Measurements from ENCODE around the gene ARFGAP3.

ARFGAP3 gene, protein sequence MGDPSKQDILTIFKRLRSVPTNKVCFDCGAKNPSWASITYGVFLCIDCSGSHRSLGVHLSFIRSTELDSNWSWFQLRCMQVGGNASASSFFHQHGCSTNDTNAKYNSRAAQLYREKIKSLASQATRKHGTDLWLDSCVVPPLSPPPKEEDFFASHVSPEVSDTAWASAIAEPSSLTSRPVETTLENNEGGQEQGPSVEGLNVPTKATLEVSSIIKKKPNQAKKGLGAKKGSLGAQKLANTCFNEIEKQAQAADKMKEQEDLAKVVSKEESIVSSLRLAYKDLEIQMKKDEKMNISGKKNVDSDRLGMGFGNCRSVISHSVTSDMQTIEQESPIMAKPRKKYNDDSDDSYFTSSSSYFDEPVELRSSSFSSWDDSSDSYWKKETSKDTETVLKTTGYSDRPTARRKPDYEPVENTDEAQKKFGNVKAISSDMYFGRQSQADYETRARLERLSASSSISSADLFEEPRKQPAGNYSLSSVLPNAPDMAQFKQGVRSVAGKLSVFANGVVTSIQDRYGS

DNA sequence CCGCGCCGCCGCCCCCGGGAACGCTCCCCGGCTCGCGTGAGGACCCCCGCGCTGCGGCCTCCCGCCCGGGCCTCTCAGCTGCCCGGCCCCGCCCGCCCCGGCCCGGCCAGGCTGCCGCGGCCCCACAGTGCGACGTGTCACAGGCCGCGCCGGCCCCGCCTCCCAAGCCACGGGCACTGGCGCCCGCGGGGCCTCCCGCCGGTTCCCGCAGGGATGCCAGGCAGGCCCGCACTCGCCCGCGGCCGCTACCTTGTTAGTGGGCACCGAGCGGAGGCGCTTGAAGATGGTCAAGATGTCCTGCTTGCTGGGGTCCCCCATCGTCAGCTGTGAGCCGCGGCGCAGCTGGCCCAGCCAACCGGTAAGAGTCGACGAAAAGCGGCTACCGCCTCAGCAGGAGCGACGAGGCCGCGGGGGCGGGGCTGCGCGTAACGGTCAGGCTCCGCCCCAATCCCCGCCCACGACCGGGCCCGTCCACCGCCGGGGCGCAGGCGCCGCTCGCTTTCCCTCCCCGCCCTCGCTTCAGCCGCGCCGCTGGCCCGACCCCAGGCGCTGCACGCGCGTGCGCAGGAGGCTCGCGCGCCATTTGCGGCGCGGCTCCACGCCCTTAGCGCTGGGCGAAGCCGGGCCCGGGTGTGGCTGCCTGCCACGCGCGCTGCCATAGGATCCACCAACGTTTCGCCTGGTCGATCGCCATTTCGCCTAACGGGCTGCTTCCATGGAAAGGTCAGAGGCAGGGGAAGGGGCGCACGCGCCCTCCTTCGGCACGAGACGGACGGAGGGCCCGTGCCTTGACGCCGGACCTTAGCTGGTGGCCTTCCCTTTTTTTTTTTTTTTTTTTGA is at the start of gene ARFGAP3:
Gene ARFGAP3 (minus strand): TSS at position 409 of the 840 bp plus-strand sequence. CDS start 91 bp downstream, at position 318.
- peak; percentile 98 for DNase-seq (ENCODE audit: low spot score)

DNA sequence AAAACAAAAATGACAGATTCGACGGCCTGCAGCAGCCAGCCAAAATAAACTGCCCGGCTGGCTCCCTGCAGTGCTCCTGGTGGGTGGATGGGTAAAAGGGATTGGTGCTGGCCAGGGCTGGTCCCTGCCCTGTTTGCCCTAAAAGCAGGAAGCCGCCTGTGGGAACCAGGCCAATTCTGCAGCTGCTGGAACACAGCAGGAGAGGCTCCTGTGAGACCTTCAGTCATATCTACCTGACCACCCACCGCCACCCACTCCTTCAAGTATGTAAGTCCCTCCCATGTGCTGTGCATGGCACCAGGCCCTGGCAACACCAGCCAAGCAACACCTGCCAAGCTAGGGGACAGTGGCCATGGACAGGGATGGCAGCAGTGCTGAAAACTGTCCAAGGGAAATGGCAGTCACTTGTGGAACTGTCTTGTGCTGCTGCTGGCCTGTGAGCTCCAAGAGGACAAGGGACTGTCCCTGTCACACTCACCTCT is 48.7 kb upstream of the ARFGAP3 start:
- DNase-seq (ENCODE audit: low spot score) = no peak

DNA sequence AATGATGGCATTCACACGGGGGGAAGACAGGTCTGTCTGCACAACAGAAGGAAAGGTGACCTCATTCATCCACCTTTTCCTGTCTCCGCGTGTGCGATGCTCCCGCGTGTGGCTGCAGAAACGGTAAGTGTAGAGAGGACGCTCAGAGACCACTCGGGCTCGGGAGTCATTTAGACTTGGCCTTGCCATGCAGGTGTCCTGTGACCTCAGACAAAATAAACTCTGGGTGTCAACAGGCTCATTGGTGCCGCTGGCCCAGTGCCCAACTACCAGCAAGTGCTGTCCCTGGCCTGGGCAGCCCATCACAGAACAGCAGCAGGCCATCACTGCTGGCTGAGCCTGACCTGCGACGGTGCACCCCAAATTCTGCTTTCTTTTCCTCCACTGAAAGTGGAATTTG is 48.1 kb upstream of the ARFGAP3 start:
- DNase-seq (ENCODE audit: low spot score) = no peak

DNA sequence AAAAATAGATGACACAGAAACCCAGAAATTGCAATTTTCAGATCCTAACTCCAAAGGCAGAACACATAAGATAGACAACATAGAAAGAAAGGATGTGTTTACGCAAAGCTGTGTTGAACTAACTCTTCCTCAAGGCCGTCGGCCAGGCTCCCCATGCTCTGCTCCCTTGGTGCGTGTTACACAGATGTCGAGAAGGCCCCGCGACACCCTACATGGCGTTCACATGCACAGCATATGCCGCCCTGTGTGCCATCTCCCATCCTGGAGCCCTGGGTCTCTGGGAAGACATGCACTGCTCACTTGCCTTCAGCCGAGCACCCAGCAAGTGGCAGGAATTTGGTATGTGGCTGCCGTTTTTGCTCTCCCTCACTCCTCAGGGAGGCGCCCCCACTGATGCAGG is 47.0 kb upstream of the ARFGAP3 start:
- no peak for DNase-seq (ENCODE audit: low spot score)

DNA sequence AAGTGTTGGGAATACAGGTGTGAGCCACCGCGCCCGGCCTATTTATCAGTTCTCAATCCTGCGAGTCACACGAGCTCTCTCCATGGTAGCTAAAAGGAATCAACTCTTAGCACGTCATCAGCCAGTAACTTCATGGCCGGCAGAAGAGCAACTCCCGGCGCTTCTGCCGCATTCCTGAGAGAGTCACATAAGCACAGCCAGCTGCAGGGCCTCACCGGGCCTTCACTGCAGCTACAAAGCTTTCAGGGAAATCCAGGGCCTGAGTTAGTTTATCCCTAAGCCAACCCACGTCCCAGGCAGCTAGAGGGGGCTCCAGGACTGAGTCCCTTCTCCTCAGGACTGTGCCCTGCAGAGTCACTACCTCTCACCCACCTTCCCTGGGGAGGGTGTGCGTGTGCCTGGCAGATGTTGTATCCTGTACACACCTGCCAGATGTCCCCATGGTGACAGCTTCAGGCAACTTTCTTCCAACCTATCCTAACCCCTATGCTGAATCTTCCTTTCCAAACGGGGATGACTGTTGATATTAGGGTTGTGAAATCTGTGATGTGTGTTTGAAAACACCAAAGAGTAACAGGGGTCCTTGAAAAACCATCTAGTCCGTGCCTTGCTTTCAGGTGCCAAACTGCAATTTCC is 45.9 kb upstream of the ARFGAP3 start:
- no peak for DNase-seq (ENCODE audit: low spot score)

DNA sequence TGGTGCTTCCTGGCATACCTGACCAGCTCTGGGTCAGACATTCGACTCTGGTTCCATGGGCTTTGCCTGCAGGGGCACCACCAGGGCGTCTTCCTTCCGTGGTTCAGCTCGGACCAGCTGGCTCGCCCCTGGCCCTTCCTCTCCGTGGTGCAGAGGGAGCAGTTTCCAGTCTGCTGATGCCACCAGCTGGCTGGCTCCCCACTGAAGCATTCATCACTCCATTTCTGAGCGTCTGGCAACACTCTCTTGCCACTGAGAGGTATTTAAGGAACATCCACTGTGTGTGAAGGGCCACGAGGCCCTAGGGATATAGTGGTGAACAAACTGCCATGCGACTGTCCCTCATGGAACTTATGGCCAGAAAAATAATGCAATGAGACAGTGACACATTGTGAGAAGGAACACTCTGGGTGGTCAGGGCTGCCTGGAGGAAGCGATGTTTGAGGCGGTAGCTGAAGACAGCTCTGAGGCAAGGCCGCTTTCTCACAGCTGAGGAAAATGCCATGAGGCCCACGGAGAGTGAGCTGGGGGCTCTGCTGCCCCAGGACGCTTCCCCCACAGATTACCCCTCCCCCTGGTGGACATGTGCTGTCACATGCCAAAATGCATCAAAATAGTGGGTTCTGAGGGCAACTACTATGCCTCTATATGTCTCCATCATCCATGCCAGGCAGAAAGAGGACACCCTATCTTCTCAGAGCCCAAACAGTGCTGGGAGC is 44.9 kb upstream of the ARFGAP3 start:
- DNase-seq (ENCODE audit: low spot score) = no peak

DNA sequence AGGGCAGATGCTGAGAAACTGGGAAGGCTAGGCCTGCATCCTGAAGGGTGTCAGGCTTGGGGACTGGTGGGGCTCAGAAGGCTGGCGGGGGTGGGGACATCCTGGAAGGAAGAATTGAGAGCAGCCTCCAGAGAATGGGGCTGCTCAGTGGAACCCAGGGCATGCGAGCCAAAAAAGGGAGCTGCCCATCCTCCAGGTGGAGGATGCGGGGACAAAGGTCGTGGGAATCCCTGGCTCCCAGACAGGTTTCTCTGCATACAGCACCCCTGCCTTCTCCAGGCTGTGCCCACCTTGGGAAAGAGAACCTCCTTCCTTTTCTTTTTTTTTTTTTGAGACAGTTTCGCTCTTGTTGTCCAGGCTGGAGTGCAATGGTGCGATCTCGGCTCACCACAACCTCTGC is 40.9 kb upstream of the ARFGAP3 start:
- DNase-seq (ENCODE audit: low spot score) = no peak

DNA sequence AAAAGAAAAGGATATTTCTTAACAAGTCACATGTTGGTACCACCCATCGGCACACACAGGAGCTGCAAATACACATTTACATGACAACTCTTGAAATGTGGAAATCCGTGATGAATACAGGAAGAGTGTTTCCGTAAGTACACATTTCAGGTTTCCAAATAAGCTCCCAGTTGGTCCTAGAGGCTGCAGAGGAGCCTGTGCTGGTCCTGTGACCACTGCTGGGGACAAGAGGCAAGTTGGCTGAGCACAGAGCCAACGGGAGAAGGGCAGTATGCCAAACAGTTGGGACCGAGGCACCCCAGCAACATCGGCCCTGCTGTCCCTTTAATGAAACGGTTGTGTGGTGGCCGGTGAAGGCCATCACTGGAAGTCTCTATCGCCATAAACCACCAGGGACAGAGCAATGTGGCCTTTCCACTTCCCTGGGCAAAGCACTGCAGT is 38.5 kb upstream of the ARFGAP3 start:
- no peak for DNase-seq (ENCODE audit: low spot score)

DNA sequence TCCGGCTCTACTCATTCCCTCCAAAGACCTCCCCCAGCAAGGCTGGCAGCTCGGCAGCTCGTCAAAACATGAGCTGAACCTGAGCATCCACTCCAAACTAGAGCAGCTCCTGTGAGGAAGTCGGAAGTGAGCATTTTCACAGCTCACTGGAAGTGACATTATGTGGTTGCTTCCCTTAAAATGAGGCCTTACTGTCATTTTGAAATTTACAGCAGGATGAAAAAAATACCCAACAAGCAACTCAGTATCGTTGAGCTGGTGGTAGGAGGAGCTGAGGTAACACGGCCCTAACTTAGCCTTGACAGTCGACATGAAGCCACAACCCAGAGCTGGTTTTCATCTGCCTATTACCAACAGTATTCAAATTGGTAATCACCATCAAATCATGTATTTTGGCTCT is 38.0 kb upstream of the ARFGAP3 start:
- no peak for DNase-seq (ENCODE audit: low spot score)

DNA sequence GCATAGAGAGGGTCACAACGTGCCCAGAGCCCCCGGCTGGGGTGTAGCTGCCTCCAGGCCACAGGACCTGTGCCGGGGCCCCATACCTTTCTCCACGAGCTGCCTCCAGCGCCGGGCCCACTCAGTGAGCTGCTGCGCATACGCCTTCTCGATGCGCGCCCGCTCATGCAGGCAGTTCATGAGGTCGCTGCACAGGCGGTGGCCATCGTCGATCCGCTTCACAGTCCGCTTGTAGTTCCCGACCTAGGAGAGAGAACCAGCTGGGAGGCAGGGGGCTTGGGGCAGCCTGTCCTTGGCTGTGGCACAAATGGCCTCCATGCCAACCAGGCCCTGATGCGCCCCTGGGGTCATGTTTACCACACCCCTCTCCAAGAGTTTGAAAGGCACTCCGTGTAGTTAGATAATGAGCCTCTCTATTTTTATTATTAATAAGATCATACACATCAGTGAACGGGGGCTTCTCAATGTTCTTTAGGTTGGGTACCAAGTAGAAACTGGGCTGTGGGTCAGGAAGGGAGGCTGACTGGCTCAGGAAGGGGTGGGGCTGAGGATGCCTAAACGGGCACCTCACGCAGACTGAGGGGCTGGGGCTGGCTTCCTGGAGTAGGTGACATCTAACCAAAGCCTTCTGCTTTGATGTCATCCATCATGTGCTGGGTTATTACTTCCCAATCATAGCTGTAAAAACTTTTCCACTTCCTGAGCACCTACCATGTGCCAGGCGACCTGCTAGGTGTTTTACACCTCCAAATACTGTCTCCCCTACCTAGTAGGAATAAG is 36.5 kb upstream of the ARFGAP3 start:
- DNase-seq (ENCODE audit: low spot score) = no peak

DNA sequence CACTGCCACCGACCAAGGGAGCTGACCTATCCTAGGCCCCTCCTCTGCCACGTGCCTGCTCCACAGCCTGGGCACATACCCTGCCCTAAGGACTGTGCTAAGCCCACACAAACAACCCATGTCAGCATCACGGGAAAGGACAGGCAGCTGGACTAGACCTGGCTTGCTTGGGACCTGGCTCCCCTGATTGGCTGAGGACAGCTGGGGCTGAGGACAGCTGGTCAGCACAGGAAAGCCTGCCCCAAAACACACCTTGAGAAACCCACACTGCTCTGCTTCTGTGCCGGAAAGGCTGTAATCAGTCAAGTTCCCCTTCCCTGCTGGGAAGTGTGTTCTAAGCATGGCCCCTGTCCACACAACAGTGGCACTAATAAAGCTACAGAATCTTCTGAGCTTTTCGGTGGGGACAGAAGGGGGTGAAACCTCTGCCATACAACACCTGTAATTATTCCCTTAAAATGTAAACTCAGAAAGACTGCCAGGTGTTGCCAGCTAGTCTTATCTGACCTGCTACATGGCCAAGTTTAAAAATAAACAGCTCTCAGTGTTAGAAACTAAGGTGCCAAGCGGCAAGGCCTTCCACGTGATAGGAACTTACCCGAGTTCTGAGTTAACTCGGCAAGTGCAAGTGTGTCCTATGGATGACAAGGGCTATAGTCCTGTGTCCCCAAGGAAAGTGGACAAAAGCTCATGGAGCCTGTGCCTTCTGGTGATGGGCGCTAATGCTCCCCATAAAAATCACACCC is 35.7 kb upstream of the ARFGAP3 start:
- no peak for DNase-seq (ENCODE audit: low spot score)

DNA sequence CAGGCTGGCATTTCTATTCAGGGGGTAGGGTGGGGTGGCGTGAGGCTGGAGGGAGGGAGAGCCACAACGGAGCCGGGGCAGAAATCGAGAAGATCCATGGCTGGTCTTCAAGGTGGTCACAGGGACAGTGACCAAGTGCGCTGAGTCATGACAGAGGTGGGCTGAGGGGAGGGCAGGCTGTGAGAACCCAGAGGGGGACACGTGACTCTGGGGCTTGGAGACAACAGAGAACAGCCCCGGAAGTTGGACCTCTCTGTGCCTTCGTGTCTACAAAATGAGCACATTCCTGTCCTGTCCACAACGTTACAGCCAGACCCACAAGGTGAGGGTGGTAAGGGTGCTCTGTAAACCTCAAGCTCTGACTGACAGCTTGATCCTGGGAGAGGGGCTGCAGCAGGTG is 35.1 kb upstream of the ARFGAP3 start:
- DNase-seq (ENCODE audit: low spot score) = no peak

DNA sequence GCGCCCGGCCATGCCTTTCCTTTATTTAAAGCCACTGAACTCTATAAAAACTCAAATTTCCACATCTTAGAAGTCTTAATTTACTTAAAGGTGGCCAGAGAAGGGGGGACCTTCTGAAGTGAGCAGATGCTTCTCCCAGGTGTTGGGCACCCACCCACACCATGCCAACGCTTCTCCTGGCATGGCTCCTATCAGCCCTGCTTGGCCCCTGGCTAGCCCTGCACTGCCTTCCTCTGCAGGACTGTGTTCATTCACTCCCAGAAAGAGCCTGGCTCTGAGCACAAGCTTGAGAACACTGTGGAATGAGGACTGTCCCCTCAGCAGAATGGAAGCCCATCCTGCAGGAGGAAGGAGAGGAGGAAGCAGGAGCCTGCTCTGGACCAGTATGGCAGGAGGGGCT is 34.6 kb upstream of the ARFGAP3 start:
- no peak for DNase-seq (ENCODE audit: low spot score)

DNA sequence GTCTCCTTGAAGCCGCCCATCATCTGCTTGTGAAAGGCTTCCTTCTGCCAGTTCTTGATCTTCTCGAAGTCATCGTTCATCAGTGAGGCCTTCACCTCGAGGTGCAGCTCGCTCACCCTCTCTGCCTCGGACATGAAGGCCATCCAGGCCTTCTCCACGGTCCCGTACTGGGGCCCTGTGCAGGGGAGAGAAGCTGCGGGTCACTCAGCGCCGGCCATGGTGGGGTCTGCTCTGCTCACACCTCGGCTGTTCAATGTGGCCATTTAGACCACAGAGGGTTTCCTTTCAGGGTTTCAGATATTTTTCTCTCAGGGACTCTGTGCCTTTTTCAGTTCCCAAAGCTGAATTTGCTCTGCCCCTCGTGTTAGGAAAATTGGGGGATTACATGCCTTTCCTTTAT is 33.9 kb upstream of the ARFGAP3 start:
- DNase-seq (ENCODE audit: low spot score) = no peak

DNA sequence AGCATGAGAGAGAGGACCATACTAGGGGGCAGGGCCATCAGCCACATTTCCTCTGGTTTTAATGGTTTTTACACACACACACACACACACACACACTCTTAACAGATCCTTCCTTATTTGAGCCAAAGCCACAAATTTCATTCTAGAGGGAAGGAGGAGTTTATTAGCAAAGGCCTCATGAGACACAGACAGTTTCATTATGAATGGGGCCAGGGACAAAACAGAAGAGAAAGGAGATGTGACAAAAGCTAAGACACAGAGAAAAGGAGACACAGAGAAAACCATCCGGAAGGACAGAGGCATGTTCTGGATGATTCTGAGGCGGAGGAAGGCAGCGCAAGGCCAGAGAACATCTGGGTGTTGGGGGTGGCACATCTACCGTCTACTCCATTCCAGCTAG is 32.2 kb upstream of the ARFGAP3 start:
- DNase-seq (ENCODE audit: low spot score) = no peak

DNA sequence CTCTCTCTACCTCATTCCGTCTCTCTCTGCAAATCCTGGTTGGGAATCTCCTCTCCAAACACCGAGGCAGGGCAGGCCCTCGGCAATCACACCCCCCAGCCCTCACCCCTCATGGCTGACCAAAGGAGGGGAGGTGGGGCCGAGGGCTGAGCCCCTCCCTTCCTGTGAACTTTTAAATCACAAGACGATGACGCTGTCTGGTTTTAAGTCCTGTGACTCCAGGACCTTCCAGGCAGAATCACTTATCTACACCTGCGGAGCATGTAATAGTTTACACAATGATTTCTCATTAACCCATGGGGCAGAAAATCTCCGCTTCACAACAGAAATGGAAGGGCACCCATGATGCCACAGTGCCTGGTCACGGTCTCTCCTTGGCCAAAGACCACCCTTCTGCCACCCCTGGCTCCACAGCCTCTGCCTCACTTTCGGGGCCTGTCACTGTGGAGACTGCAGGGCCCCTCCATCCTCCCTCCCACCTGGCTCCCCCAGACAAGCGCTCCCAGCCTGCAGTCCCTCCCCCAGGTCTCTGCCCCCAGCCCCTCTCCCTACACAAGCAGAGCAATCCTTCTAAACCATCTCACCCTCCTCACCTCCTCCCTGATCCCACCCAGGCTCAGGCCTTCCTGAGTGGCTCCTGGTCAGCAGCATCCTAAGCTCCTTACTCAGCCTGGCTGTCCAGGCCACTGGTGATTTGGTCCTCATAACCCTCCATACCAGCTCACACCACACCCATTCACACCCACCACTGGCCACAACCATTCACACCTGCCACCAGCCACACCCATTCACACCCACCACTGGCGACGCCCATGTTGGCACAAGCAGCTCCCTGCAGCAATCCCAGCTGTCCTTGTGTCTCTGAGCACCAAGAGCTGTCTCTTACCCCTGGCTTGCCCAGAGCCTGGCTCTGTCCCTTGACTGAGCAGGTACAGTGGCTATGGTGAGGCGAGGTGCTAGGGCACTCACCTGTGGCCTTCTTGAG is 30.7 kb upstream of the ARFGAP3 start:
- DNase-seq (ENCODE audit: low spot score) = peak; percentile 32

DNA sequence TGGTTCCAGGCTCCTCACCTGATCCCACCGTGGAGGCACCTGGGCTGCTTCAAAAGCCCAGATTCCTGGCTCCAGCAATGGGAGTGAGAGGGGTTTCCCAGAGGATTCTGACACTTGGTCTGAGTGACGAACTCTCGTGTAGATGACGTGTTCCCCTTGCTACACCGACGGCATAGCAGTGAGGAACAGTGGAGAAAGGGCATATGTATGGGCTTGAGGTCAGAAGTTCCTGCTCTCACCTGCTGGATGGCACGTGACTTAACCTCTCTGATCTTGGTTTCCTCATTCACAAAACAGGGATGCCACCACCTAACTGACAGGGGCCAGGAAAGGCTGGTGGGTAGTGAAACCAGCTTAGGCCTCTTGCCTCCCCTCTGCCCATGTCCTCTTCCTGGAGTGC is 30.0 kb upstream of the ARFGAP3 start:
- no peak for DNase-seq (ENCODE audit: low spot score)

DNA sequence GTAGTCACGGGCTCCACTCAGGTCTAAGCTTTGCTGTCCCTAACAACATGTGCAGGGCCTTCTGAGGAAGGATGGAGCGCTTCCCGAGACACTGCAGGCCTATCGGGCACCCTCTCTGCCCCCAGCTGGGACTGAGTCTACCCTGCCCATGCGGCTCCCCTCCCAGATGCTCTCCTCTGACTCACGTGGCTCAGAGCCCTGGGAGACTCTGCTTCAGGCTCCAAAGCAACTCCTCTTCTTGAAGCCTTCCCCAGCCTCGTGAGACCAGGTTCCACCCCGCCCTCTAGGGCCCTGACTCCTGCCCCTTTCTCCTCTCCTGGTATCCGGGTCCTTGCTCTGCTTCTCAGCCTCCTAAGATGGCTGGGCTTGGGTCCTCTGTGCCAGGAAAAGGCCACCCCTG is 28.4 kb upstream of the ARFGAP3 start:
- DNase-seq (ENCODE audit: low spot score) = no peak

All from HuH-7 (cell line).